PC-3 (cell line): ENCODE results near the gene C1QTNF12. TPM values are rescaled to one million over a fixed set of nuclear protein-coding genes. Genes with fewer than 3 reads are reported as not detected.
A peak's percentile ranks its signal among the peaks of the same experiment; 100 is the strongest.

ENCODE experiments used
- ATAC-seq: fragments of 200-7000 bp; cut with Tn5 transposase; 2 replicates; pipeline ENCODE4 v1.9.1; 2020; ENCODE audit warnings: mild to moderate bottlenecking, moderate library complexity
- BruUV-seq: library from RNA; stranded (reverse); fragments of 400-500 nt; replicated peaks from 2 replicates; lab custom pipeline; 2021; lab: Mats Ljungman, UMichigan
- CTCF ChIA-PET: fragments of 300-600 bp; sonication (Branson Sonifier 250); formaldehyde crosslinking; loops from one replicate; lab custom pipeline; 2022; ENCODE audit warnings: antibody characterized with exemption; lab: Charles Lee
- POLR2A ChIA-PET: fragments of 300-600 bp; sonication (Branson Sonifier 250); formaldehyde crosslinking; loops from one replicate; lab custom pipeline; 2022; ENCODE audit warnings: antibody characterized with exemption; ENCODE audit not compliant: unreplicated experiment; lab: Charles Lee
- DNase-seq: peaks from one replicate; pipeline ENCODE4 v3.0.0-alpha.2; 2015
- H2AFZ ChIP-seq: fragments of 300-600 bp; sonication (generic); 2 replicates; pipeline ENCODE4 v1.6.0; 2016; ENCODE audit warnings: antibody characterized with exemption, low read length
- H3F3A ChIP-seq: fragments of 300-600 bp; sonication (generic); one replicate; pipeline ENCODE4 v1.6.0; 2017; ENCODE audit warnings: antibody characterized with exemption, low read length, control low read depth, mild to moderate bottlenecking; ENCODE audit not compliant: unreplicated experiment
- H3K27ac ChIP-seq: fragments of 300-600 bp; sonication (generic); 2 replicates; pipeline ENCODE4 v1.5.1; 2016; ENCODE audit warnings: mild to moderate bottlenecking, low read length
- H3K27me3 ChIP-seq: fragments of 300-600 bp; sonication (generic); 2 replicates; pipeline ENCODE4 v1.6.1; 2016; ENCODE audit warnings: low read length, mixed read lengths
- H3K36me3 ChIP-seq: fragments of 300-600 bp; sonication (generic); 2 replicates; pipeline ENCODE4 v1.6.1; 2016; ENCODE audit warnings: low read depth, mixed run types, low read length, mixed read lengths
- H3K4me1 ChIP-seq: fragments of 300-600 bp; sonication (generic); 2 replicates; pipeline ENCODE4 v1.5.1; 2016; ENCODE audit warnings: low read length; ENCODE audit not compliant: insufficient read depth
- H3K4me2 ChIP-seq: fragments of 300-600 bp; sonication (generic); 2 replicates; pipeline ENCODE4 v1.6.0; 2016; ENCODE audit warnings: low read length
- H3K4me3 ChIP-seq: fragments of 300-600 bp; sonication (generic); 2 replicates; pipeline ENCODE4 v1.5.1; 2016; ENCODE audit warnings: mild to moderate bottlenecking, low read length, mixed read lengths
- H3K79me2 ChIP-seq: fragments of 300-600 bp; sonication (generic); 2 replicates; pipeline ENCODE4 v1.6.1; 2017; ENCODE audit warnings: low read length, mixed read lengths
- H3K9ac ChIP-seq: fragments of 300-600 bp; sonication (generic); 2 replicates; pipeline ENCODE4 v1.6.0; 2016; ENCODE audit warnings: mild to moderate bottlenecking, low read length
- H3K9me2 ChIP-seq: fragments of 300-600 bp; sonication (generic); replicated peaks from 2 replicates; pipeline ENCODE4 v1.6.1; 2016; ENCODE audit warnings: mixed run types, low read length, mixed read lengths
- H3K9me3 ChIP-seq: fragments of 300-600 bp; sonication (generic); 2 replicates; pipeline ENCODE4 v1.6.1; 2016; ENCODE audit warnings: low read length, mixed read lengths
- H4K20me1 ChIP-seq: fragments of 300-600 bp; sonication (generic); 2 replicates; pipeline ENCODE4 v1.6.1; 2016; ENCODE audit warnings: low read length, mixed read lengths
- CTCF ChIP-seq: fragments of 300-600 bp; sonication (generic); conservative IDR thresholded peaks from 2 replicates; pipeline ENCODE4 v1.5.1; 2017; ENCODE audit warnings: antibody characterized with exemption, low read depth, mild to moderate bottlenecking, low read length
- EZH2 ChIP-seq: fragments of 300-600 bp; sonication (generic); IDR thresholded peaks from one replicate; pipeline ENCODE4 v1.6.1; 2017; ENCODE audit warnings: antibody characterized with exemption, mild to moderate bottlenecking, low read length; ENCODE audit not compliant: unreplicated experiment
- EZH2phosphoT487 ChIP-seq: fragments of 300-600 bp; sonication (generic); IDR thresholded peaks from 2 replicates; pipeline ENCODE4 v1.6.1; 2018; ENCODE audit warnings: mild to moderate bottlenecking, antibody characterized with exemption, low read length, borderline replicate concordance
- intact Hi-C: fragments of 100-400 bp; cut with micrococcal nuclease; formaldehyde crosslinking; loops from 2 replicates; pipeline ENCODE4 v1.9.0; 2023
- total RNA-seq: library from RNA; depleted of rRNA; stranded (reverse); fragments of >200 nt; gene quantifications from 2 replicates; pipeline ENCODE4 v1.2.3, GENCODE V29; 2014

C1QTNF12 gene
- total RNA-seq, 1 experiment from 2014 or later: 3.9 TPM

GRCh38 chr1:1259119-1259488, 12.6 kb upstream of the C1QTNF12 start:
- Histone ChIP-seq H3K27ac (peak overlapping the region; percentile 10; the same call in 1 of the 2 replicates), H3F3A (no peaks in the 10 kb centered on the region), H3K9ac (no peak overlapping the region), H3K27me3 (no peaks in the 10 kb centered on the region), H3K4me3 (no peak overlapping the region), H3K4me2 (no peak overlapping the region), H3K9me3 (no peaks in the 10 kb centered on the region), H3K4me1 (peaks cover 14% of the 10 kb centered on the region), H3K79me2 (peaks cover 59% of the 10 kb centered on the region), H4K20me1 (no peaks in the 10 kb centered on the region), H3K36me3 (peaks cover 73% of the 10 kb centered on the region), H3K9me2 (no peaks in the 10 kb centered on the region), H2AFZ (no peak overlapping the region)
- DNase-seq (no peak), ATAC-seq (no peak)
- intact Hi-C loops: no loop called here
- CTCF ChIA-PET: interaction anchor here (1.1 kb wide), 1 partner anchor 33 kb away, joined by 5 read pairs; no protein-coding TSS in a partner anchor
- POLR2A ChIA-PET: interaction anchor here (0.6 kb wide), 1 partner anchor 140 kb away, joined by 3 read pairs; no protein-coding TSS in a partner anchor
- no TSS peak for BruUV-seq
- TF ChIP-seq CTCF (no peak), EZH2 (no peak), EZH2phosphoT487 (no peak)

GRCh38 chr1:1256956-1257871, 10.7 kb upstream of the C1QTNF12 start:
- no peak for DNase-seq
- H3F3A ChIP-seq: no peaks in the 10 kb centered on the region
- H3K36me3 ChIP-seq: peaks cover 69% of the 10 kb centered on the region
- H3K9ac ChIP-seq: no peak overlapping the region
- no peak overlapping the region for H3K4me3 ChIP-seq
- H3K4me1 ChIP-seq: peaks cover 12% of the 10 kb centered on the region
- H3K27me3 ChIP-seq: no peaks in the 10 kb centered on the region
- no peaks in the 10 kb centered on the region for H4K20me1 ChIP-seq
- intact Hi-C loops: no loop called here
- no peak for ATAC-seq
- TF ChIP-seq EZH2phosphoT487 (no peak), EZH2 (no peak)
- no peaks in the 10 kb centered on the region for H3K9me3 ChIP-seq
- no peak overlapping the region for H3K27ac ChIP-seq
- BruUV-seq: no TSS peak
- H3K79me2 ChIP-seq: peaks cover 40% of the 10 kb centered on the region
- no peaks in the 10 kb centered on the region for H3K9me2 ChIP-seq
- CTCF ChIA-PET: no interaction called here
- POLR2A ChIA-PET: no interaction called here
- H3K4me2 ChIP-seq: no peak overlapping the region
- H2AFZ ChIP-seq: no peak overlapping the region

GRCh38 chr1:1255611-1256010, 9.1 kb upstream of the C1QTNF12 start:
- peaks cover 12% of the 10 kb centered on the region for H3K4me1 ChIP-seq
- no peak overlapping the region for H2AFZ ChIP-seq
- no peak overlapping the region for H3K4me2 ChIP-seq
- ATAC-seq (no peak), DNase-seq (no peak)
- BruUV-seq: no TSS peak
- H3K9ac ChIP-seq: no peak overlapping the region
- ChIA-PET CTCF (no interaction called here), POLR2A (no interaction called here)
- H3K27ac ChIP-seq: no peak overlapping the region
- no peaks in the 10 kb centered on the region for H3K27me3 ChIP-seq
- H3K79me2 ChIP-seq: peaks cover 28% of the 10 kb centered on the region; the same call in 1 of the 2 replicates
- TF ChIP-seq EZH2 (no peak), EZH2phosphoT487 (no peak), CTCF (no peak)
- peaks cover 59% of the 10 kb centered on the region for H3K36me3 ChIP-seq
- no peak overlapping the region for H3K4me3 ChIP-seq
- H3K9me3 ChIP-seq: no peaks in the 10 kb centered on the region
- no peaks in the 10 kb centered on the region for H3K9me2 ChIP-seq
- no peaks in the 10 kb centered on the region for H4K20me1 ChIP-seq
- no peaks in the 10 kb centered on the region for H3F3A ChIP-seq
- intact Hi-C loops: no loop called here
